A549 (cell line): ENCODE results near the gene ZNF467. TPM values are rescaled to one million over a fixed set of nuclear protein-coding genes. Genes with fewer than 3 reads are reported as not detected.

Experiments
- ATAC-seq, 2 experiments: fragments of 200-7000 bp in 1 of 2; fragments of >200 bp in 1 of 2; cut with Nextera tagmentation in 1 of 2; cut with Tn5 transposase in 1 of 2; 3 replicates each; pipeline versions ENCODE4 v1.8.0 to v1.9.1; 2018 to 2020; ENCODE audit warnings: mild to moderate bottlenecking in 1 of 2, moderate library complexity in 1 of 2
- CTCF ChIA-PET: fragments of 300-600 bp; sonication (Branson Sonifier 250); formaldehyde crosslinking; extraction: SDS; loops from one replicate; lab custom pipeline; 2021; ENCODE audit warnings: antibody characterized with exemption, inconsistent platforms; lab: Yijun Ruan, JAX
- POLR2A ChIA-PET: fragments of 350-600 bp; formaldehyde crosslinking; extraction: SDS; loops from one replicate; lab custom pipeline; 2021; ENCODE audit warnings: antibody characterized with exemption, inconsistent platforms; lab: Yijun Ruan, JAX
- DNase-seq, 2 experiments: peaks; one replicate each; pipeline versions ENCODE4 v3.0.0 to v3.0.0-alpha.2; 2011 to 2016; ENCODE audit warnings: low read depth in 1 of 2, low spot score in 1 of 2
- FAIRE-seq: peaks from 2 replicates; lab custom pipeline; 2011; peaks lifted over from hg19 to GRCh38; lab: Jason Lieb, UNC
- H3K27ac ChIP-seq, 2 experiments: fragments of >200 bp; sonication (Bioruptor Twin); formaldehyde crosslinking; 3 replicates each; pipeline ENCODE4 v1.5.1; 2016 to 2017
- H3K4me1 ChIP-seq: fragments of >200 bp; sonication (Bioruptor Twin); formaldehyde crosslinking; 3 replicates; pipeline ENCODE4 v1.6.1; 2016
- H3K4me2 ChIP-seq: fragments of >200 bp; sonication (Bioruptor Twin); formaldehyde crosslinking; 3 replicates; pipeline ENCODE4 v1.6.1; 2016
- H3K4me3 ChIP-seq: fragments of >200 bp; sonication (Bioruptor Twin); formaldehyde crosslinking; 3 replicates; pipeline ENCODE4 v1.5.1; 2016
- H3K9me3 ChIP-seq: fragments of >200 bp; sonication (Bioruptor Twin); formaldehyde crosslinking; 3 replicates; pipeline ENCODE4 v1.6.1; 2016
- CBX8 ChIP-seq: fragments of 200-600 bp; sonication (generic); IDR thresholded peaks from 2 replicates; pipeline ENCODE4 v1.6.1; 2016
- CHD4 ChIP-seq: fragments of 200-600 bp; sonication (generic); IDR thresholded peaks from 2 replicates; pipeline ENCODE4 v1.6.1; 2016; ENCODE audit warnings: antibody characterized with exemption, mild to moderate bottlenecking, borderline replicate concordance
- EP300 ChIP-seq, 2 experiments: fragments of >200 bp; sonication (Bioruptor Twin); formaldehyde crosslinking; IDR thresholded peaks; 2 replicates in 1 of 2; 3 replicates in 1 of 2; pipeline ENCODE4 v1.6.1; 2016 to 2017
- ESRRA ChIP-seq: fragments of 150-350 bp; IDR thresholded peaks from 2 replicates; pipeline ENCODE4 v1.6.1; 2014; ENCODE audit warnings: mild to moderate bottlenecking, low read length, borderline replicate concordance
- FOSL2 ChIP-seq, 2 experiments: fragments of 450-650 bp in 1 of 2; fragments of >200 bp in 1 of 2; sonication (Bioruptor Twin) in 1 of 2; formaldehyde crosslinking; IDR thresholded peaks; 2 replicates each; pipeline versions ENCODE4 v1.5.0 to v1.6.1; 2016 to 2020; ENCODE audit warnings: mild to moderate bottlenecking in 1 of 2, moderate library complexity in 1 of 2
- HEYL ChIP-seq: fragments of 250-450 bp; sonication (Bioruptor Pico); IDR thresholded peaks from 2 replicates; pipeline ENCODE4 v1.8.0; 2021; ENCODE audit warnings: mild to moderate bottlenecking, moderate library complexity
- HOXA7 ChIP-seq: fragments of 250-450 bp; sonication (Bioruptor Pico); IDR thresholded peaks from 2 replicates; pipeline ENCODE4 v1.5.0; 2020; ENCODE audit warnings: mild to moderate bottlenecking, moderate library complexity
- HOXB5 ChIP-seq: fragments of 250-450 bp; sonication (Bioruptor Pico); IDR thresholded peaks from 2 replicates; pipeline ENCODE4 v1.5.0; 2020; ENCODE audit warnings: mild to moderate bottlenecking, moderate library complexity
- KDM5A ChIP-seq: fragments of 200-600 bp; sonication (generic); IDR thresholded peaks from 2 replicates; pipeline ENCODE4 v1.6.1; 2016; ENCODE audit warnings: antibody characterized with exemption, mild to moderate bottlenecking
- MAZ ChIP-seq: fragments of 150-350 bp; IDR thresholded peaks from 2 replicates; pipeline ENCODE4 v1.6.1; 2014; ENCODE audit warnings: antibody characterized with exemption, low read depth, low read length, borderline replicate concordance
- NR3C1 ChIP-seq: fragments of >200 bp; sonication (Bioruptor Twin); formaldehyde crosslinking; IDR thresholded peaks from 3 replicates; pipeline ENCODE4 v1.6.1; 2017
- PHF8 ChIP-seq: fragments of 200-600 bp; sonication (generic); IDR thresholded peaks from 2 replicates; pipeline ENCODE4 v1.6.1; 2016; ENCODE audit warnings: low read depth, mild to moderate bottlenecking, antibody characterized with exemption, moderate library complexity, borderline replicate concordance
- POLR2AphosphoS2 ChIP-seq: conservative IDR thresholded peaks from 2 replicates; pipeline ENCODE4 v1.6.1; 2012; ENCODE audit warnings: low read length, improper control_type of control experiment, inconsistent platforms
- RCOR1 ChIP-seq: fragments of 150-350 bp; IDR thresholded peaks from 2 replicates; pipeline ENCODE4 v1.6.1; 2014; ENCODE audit warnings: antibody characterized with exemption, low read length, low read depth
- RFX5 ChIP-seq: fragments of 450-650 bp; IDR thresholded peaks from 2 replicates; pipeline ENCODE4 v1.7.1; 2014; ENCODE audit warnings: antibody characterized with exemption, mild to moderate bottlenecking, moderate library complexity
- SMC3 ChIP-seq: fragments of >200 bp; sonication (Bioruptor Twin); formaldehyde crosslinking; IDR thresholded peaks from 3 replicates; pipeline ENCODE4 v1.6.1; 2018; ENCODE audit warnings: inconsistent platforms
- SREBF2 ChIP-seq: fragments of 450-650 bp; IDR thresholded peaks from 2 replicates; pipeline ENCODE4 v1.6.1; 2014; ENCODE audit warnings: mild to moderate bottlenecking, moderate library complexity
- ZC3H11A ChIP-seq: fragments of 450-650 bp; IDR thresholded peaks from 2 replicates; pipeline ENCODE4 v1.6.1; 2014; ENCODE audit warnings: antibody characterized with exemption, mild to moderate bottlenecking
- ZFP36 ChIP-seq: fragments of 450-650 bp; IDR thresholded peaks from 2 replicates; pipeline ENCODE4 v1.6.1; 2014; ENCODE audit warnings: borderline replicate concordance; ENCODE audit not compliant: partially characterized antibody
- ZNF302 ChIP-seq: fragments of 250-450 bp; sonication (Bioruptor Pico); IDR thresholded peaks from 2 replicates; pipeline ENCODE4 v1.9.0; 2021; ENCODE audit warnings: inconsistent platforms, mild to moderate bottlenecking, moderate library complexity
- WGBS: methylation state at CpG from one replicate; pipeline ENCODE4 v1.1.6; 2017; ENCODE audit errors: missing lambda C conversion rate; 5-methylcytosine and 5-hydroxymethylcytosine counted together
- polyA plus RNA-seq, 4 experiments: library from polyadenylated mRNA; depleted of rRNA in 3 of 4; stranded (reverse); fragments of >200 nt; fragmentation: RNase III in 1 of 4; extraction: RNeasy Plus Mini Kit Qiagen cat#74134 plus additional on column Dnase treatment in 1 of 4; gene quantifications; 2 replicates in 3 of 4; 3 replicates in 1 of 4; pipeline ENCODE4 v1.2.3, GENCODE V29; 2011 to 2017
- TF ChIP-seq, protein P1 (sequence below): fragments of 250-450 bp; sonication (Bioruptor Pico); IDR thresholded peaks from 2 replicates; pipeline ENCODE4 v1.5.0; 2021; ENCODE audit warnings: mild to moderate bottlenecking, moderate library complexity, borderline replicate concordance
- TF ChIP-seq, protein P2 (sequence below): IDR thresholded peaks from 2 replicates; pipeline ENCODE4 v1.6.1; 2012; ENCODE audit warnings: low read depth, borderline replicate concordance
- TF ChIP-seq, protein P3 (sequence below): fragments of >200 bp; sonication (Bioruptor Twin); formaldehyde crosslinking; IDR thresholded peaks from 3 replicates; pipeline ENCODE4 v1.5.1; 2016
- TF ChIP-seq, protein P4 (sequence below): fragments of 250-450 bp; sonication (Bioruptor Pico); IDR thresholded peaks from 2 replicates; pipeline ENCODE4 v1.5.0; 2020; ENCODE audit warnings: low read depth, mild to moderate bottlenecking, moderate library complexity
- TF ChIP-seq, protein P5 (sequence below): IDR thresholded peaks from 2 replicates; pipeline ENCODE4 v1.6.1; 2012

The ZNF467 gene
- polyA plus RNA-seq, 2 of the 4 experiments (the other 2 are of a cell fraction) = 3.1 to 3.3 TPM

DNA sequence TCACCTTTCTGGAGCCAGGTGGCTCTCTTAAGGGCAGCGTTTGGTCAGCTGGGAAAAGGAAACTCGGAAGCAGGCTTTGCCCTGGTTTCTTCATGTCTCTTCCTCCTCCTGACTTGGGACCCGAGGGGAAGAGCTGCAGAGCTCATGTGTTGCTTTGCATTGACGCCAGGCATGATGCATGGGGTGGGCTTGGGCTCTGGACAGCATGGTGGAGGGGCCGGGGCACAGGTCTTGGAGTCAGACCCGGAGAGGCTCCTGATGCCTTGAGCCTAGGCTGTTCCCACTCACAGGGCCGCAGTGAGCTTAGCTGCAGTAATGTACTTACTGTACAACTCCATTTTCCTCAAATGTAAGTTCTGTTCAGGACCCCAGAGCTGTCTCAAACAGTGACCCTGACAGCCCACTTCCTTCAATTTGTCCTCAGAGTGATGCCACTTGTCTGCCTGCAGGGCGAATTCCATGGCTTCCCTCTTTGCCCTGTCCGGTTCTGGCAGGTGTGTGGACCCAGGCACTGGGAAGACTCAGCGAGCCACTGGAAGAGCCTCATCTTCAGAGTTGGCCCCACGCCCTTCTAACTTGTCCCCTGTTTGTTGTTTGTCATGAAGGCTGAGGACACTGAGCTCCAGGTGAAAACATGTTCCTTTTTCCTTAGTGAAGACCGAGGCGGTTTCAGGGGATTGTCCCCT is 50.2 kb downstream of the ZNF467 start:
- Histone ChIP-seq H3K4me2 (no peak overlapping the region), H3K4me3 (no peak overlapping the region), H3K4me1 (peaks cover 24% of the 10 kb centered on the region), H3K27ac (no peak overlapping the region), H3K9me3 (no peaks in the 10 kb centered on the region)
- whole genome bisulfite sequencing = 78% methylated on average over 13 of the region's 13 CpGs
- DNase-seq (no peak), FAIRE-seq (no peak), ATAC-seq (no peak)
- CTCF ChIA-PET = interaction anchor here (0.9 to 2.2 kb wide), 5 partner anchors 10 to 61 kb away, joined by 3 to 10 read pairs (median 3); no protein-coding TSS in a partner anchor
- POLR2A ChIA-PET = no interaction called here
- TF ChIP-seq RFX5 = no peak
- TF ChIP-seq, protein P1, sequence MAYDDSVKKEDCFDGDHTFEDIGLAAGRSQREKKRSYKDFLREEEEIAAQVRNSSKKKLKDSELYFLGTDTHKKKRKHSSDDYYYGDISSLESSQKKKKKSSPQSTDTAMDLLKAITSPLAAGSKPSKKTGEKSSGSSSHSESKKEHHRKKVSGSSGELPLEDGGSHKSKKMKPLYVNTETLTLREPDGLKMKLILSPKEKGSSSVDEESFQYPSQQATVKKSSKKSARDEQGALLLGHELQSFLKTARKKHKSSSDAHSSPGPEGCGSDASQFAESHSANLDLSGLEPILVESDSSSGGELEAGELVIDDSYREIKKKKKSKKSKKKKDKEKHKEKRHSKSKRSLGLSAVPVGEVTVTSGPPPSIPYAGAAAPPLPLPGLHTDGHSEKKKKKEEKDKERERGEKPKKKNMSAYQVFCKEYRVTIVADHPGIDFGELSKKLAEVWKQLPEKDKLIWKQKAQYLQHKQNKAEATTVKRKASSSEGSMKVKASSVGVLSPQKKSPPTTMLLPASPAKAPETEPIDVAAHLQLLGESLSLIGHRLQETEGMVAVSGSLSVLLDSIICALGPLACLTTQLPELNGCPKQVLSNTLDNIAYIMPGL = no peak
- TF ChIP-seq PHF8 = no peak
- TF ChIP-seq RCOR1 = no peak
- TF ChIP-seq CBX8 = no peak
- TF ChIP-seq MAZ = no peak
- TF ChIP-seq FOSL2 (IDR thresholded peaks at IDR 0.05) = no peak
- no peak for TF ChIP-seq FOSL2 (CRISPR knock-in tag; IDR thresholded peaks at IDR 0.05)
- no peak for TF ChIP-seq ZNF302
- no peak for TF ChIP-seq HOXA7
- TF ChIP-seq HEYL (CRISPR knock-in tag) = no peak
- no peak for TF ChIP-seq HOXB5 (CRISPR knock-in tag)
- no peak for TF ChIP-seq NR3C1

DNA sequence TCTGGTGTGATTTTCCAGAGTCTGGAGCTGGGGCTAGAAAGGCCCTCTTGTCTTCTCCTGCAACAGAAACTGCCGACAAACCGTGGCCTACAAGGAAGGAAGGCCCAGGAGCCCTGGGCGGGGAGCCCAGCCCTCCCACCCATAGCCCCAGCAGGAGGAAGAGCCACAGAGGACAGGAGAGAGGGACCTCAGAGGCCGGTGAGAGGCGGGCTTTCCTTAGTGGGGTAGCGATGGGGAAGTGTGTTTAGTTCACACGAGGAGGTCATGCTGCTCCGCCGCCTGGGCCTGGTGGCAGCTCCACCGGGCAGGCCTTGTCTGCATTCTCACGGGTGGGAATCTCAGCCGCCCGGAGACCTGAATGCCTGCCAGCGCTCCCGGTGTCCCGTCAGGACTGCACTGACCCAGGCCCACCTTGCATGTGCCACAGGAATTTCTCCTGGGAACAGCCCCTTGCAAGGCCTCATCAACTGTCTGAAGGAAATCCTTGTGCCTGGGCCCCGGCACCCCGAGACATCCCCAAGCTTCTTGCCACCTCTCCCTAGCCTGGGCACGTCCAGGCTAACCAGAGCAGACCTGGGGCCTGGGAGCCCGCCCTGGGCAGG is 50.9 kb downstream of the ZNF467 start:
- TF ChIP-seq, protein P2, sequence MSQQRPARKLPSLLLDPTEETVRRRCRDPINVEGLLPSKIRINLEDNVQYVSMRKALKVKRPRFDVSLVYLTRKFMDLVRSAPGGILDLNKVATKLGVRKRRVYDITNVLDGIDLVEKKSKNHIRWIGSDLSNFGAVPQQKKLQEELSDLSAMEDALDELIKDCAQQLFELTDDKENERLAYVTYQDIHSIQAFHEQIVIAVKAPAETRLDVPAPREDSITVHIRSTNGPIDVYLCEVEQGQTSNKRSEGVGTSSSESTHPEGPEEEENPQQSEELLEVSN = no peak
- TF ChIP-seq, protein P3, sequence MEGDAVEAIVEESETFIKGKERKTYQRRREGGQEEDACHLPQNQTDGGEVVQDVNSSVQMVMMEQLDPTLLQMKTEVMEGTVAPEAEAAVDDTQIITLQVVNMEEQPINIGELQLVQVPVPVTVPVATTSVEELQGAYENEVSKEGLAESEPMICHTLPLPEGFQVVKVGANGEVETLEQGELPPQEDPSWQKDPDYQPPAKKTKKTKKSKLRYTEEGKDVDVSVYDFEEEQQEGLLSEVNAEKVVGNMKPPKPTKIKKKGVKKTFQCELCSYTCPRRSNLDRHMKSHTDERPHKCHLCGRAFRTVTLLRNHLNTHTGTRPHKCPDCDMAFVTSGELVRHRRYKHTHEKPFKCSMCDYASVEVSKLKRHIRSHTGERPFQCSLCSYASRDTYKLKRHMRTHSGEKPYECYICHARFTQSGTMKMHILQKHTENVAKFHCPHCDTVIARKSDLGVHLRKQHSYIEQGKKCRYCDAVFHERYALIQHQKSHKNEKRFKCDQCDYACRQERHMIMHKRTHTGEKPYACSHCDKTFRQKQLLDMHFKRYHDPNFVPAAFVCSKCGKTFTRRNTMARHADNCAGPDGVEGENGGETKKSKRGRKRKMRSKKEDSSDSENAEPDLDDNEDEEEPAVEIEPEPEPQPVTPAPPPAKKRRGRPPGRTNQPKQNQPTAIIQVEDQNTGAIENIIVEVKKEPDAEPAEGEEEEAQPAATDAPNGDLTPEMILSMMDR = no peak
- TF ChIP-seq ZFP36 (no peak), KDM5A (no peak), PHF8 (no peak), ZC3H11A (no peak), EP300 (IDR thresholded peaks at IDR 0.05) (no peak), CHD4 (no peak), ESRRA (no peak), POLR2AphosphoS2 (no peak), HEYL (CRISPR knock-in tag) (no peak), SREBF2 (no peak), MAZ (no peak), SMC3 (no peak)
- TF ChIP-seq, protein P4, sequence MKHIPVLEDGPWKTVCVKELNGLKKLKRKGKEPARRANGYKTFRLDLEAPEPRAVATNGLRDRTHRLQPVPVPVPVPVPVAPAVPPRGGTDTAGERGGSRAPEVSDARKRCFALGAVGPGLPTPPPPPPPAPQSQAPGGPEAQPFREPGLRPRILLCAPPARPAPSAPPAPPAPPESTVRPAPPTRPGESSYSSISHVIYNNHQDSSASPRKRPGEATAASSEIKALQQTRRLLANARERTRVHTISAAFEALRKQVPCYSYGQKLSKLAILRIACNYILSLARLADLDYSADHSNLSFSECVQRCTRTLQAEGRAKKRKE (CRISPR knock-in tag) = no peak
- TF ChIP-seq, protein P5, sequence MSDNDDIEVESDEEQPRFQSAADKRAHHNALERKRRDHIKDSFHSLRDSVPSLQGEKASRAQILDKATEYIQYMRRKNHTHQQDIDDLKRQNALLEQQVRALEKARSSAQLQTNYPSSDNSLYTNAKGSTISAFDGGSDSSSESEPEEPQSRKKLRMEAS = no peak
- TF ChIP-seq, protein P1 = no peak
- Histone ChIP-seq H3K4me2 (no peak overlapping the region), H3K9me3 (no peaks in the 10 kb centered on the region), H3K4me1 (peaks cover 24% of the 10 kb centered on the region), H3K27ac (no peak overlapping the region), H3K4me3 (no peak overlapping the region)
- ChIA-PET CTCF (interaction anchor here (0.6 to 1.5 kb wide), 2 partner anchors 52 to 98 kb away, joined by 3 to 4 read pairs; no protein-coding TSS in a partner anchor), POLR2A (no interaction called here)
- no peak for DNase-seq
- 90% methylated on average over 8 of the region's 20 CpGs for WGBS
- no peak for ATAC-seq
- FAIRE-seq = no peak
